ENCODE data around the gene INS.
"Not testable (repeated sequence)": the region's sequence is repeated elsewhere in the genome, so short reads cannot be mapped to it uniquely, and the experiment has no call there.

Gene INS

DNA sequence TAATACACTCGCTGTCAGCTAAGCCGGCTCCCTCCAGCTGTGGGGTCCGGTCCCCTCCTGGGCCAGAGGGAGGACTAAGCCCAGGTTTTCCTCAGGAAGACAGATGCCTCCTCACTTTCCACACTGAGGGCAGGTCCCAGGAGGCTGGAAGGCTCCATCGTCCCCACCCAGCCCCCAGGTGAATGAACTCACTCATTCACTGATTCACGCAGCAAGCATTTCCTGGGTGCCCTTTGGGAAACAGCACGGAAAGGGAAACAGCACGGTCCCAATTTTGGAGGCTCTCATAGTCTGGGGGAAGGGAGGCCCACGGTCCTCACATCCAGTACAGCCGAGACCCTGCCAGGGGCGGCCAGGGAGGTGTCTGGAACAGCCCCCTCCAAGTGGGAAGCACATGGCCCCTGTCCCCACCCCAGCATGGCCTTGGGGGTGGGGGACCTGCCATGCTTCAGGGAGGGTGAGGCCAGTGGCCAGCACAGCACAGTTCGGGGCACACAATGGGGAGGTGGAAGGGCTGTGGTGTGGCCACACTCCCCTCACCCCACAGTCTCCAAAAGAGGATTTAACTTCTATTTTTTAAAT, 19.9 kb upstream of the INS start:
- no peak for DNase-seq (ENCODE audit: low read depth)

DNA sequence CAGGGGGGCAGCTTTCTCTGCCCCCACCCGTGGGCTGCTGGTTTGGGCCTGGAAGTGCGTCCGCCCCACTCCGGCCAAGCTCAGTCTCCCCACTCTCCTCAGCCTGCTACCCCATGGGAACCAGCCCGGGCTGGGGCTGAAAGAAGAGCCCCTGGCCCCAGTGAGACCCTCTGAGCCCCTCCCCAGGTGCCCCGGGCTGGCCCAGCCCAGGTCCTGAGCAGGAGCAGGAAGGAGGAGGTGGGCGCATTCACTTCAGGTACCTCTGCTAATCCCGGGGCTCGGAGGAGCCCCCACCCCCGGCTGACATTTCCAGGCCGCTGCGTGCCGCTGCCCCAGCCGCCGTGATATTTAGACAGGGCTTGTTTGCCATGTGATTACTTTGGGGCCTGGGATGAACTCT, 19.3 kb upstream of the INS start:
- no peak for DNase-seq (ENCODE audit: low read depth)

DNA sequence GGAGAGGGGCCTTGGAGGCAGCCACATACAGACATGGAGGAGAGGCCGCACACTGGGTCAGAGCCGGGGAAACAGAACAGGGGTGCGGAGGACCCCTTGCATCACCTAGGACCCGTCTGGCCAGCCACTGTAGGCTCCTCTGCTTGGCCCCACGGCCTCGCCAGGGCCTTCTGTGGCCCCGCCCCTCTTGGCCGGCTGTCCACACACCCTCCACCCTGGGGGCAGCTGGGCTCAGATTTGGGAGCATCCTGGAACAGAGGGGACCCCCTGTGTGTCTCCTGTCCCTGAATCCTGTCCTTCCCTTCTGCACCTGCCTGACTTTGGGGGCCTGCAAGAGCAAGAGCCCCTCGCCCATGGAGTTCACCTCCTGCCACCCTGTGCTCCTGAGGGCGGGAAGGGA, 18.5 kb upstream of the INS start:
- DNase-seq (ENCODE audit: low read depth) = no peak

DNA sequence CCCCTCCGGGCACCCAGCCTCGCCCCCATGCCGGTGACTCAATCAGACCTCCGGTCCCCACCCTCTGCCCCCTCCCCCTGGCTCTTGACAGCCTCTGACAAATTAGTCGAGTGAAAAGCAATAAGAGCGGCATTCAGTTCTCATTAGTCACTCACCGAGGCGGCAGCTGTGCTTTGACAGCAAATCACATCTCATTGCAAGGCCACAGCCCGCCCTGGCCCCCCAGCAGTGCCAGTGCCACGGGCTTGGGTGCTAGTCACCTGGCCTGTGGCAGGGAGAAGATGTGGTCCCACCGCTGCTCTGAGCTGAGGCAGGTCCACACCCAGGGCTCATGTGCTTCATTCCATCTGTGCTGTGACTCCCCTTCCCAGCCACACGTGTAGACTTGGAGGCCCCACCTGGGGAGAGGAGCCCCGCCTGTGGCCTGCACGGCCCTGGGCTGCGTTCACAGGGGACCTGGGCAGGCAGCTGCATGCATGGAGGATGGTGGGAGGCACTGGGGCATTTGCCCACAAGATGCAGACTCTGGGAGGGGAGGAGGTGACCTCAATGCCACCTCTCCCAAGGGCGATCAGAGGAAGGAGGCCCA, 18.0 kb upstream of the INS start:
- no peak for DNase-seq (ENCODE audit: low read depth)

DNA sequence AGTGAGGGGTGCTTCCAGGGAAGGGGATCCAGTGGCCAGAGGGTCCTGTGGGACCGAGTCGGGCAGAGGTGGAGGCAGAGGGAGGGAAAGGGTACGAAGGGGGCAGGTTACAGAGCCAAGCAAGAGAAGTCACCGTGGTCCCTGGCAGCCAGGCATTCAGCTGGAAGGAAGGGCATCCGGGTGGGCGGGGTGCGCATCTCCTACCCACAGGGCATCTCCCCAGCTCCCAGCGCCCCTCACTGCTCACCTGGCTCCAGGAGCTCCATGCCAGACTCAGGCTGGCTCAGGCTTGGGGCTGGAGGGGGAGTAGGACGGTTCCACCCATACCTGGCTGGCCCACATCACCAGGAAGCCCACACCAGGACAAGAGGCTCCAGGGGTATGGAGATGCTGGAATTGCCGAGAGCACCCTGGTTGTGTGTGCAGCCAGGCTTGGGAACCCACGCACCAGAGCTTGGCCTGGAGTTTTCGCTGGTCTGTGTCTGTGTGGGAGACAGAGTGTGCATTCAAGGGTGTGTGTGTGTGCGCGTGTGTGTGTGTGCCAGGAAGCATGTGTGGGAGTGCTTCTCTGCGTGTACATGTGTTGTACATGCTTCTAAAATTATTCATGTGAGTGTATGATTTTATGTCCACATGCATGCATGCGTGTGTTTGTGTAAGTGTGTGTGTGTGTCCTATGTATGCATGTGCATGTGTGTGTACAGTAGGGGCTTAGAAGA, 17.2 kb upstream of the INS start:
- DNase-seq (ENCODE audit: low read depth) = not testable (repeated sequence)

- DNase-seq (ENCODE audit: low read depth) = no peak
Observed at GRCh38 chr11:2177076-2177475, 16.1 kb upstream of the INS start.

- no peak for DNase-seq (ENCODE audit: low read depth)
Observed at GRCh38 chr11:2176389-2176900, 15.4 kb upstream of the INS start.

DNA sequence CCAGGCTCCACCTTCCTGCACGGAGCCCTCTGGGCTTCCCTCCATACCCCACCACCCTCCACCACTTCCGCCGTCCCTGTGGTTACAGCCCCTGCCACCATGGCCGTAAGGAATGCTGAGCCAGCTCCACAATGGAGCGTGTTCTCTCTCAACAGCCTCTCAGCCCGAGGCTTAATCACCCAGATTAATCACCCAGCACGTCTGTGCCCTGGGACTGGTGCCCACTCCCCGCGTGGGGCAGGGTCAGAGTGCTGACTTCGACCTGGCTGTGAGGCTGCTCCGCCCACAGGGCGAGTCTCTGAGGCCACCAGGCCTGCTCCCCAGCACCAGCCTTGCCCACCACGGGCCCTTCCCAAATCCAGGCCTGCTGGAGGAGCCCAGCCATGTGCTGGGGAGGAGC, 14.7 kb upstream of the INS start:
- DNase-seq (ENCODE audit: low read depth) = no peak

DNA sequence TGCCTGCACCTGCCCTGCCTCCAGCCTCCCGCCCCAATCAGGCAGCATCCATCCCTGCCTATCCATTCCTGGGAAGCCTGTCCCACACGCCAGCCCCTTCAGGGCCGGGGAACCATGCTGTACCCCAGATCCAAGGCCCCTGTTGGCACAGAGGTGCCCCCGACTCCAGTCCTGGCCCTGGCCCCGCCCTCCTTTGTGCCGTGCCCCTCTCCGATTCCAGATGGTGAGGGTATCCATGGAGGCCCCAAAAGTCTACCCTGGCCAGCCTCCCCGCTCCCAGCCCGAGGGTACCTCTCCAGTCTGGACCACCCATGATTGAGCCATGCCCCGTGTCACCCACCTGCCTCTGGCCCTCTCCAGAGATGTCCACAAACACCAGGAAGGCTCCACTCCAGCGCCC, 13.4 kb upstream of the INS start:
- no peak for DNase-seq (ENCODE audit: low read depth)

DNA sequence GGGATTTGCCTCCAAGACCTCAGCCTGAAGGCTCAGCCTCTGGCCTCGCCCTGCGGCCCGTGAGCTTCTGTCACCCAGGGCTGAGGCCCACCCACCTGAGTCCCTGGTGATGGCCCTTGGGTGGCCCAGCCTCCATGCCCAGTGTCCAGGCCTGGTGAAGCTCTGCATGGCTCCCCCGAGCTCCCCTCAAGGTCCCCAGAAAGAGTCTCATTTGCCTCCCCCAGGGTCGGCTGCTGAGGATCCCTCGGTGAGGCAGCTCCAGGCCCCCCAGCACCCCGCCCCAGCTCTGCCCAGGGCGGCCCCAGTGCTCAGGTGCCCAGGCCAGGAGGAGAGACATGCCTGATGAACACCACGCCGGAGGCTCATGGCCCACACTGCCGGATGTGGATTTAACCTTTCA, 12.8 kb upstream of the INS start:
- no peak for DNase-seq (ENCODE audit: low read depth)

DNA sequence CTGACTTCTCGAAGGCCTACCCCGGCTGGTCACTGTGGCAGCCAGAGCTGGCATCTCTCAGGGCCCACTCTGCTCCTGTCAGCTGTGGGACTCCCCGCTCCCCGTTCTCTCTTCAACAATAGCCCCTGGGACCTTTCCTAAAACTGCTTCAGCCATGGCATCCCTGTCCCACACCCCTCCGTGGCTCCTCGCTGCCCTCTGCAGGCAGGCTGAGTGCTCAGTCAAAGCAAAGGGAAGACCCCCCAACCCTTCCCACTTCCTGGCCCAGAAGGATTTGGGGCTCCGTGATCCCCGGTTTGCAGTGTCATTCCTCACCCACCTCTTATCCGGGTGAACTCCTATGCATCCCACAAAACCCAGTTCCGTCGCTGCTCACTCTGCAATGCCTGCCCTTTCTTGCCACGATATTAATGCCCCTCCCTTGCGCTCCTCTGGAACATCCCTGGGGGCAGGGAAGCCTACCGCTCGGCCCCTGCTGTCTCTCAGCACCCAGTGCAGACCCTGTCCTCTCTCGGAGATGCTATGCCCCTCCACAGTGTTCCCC, 12.2 kb upstream of the INS start:
- DNase-seq (ENCODE audit: low read depth) = no peak

GRCh38 chr11:2172676-2173075, 11.7 kb upstream of the INS start:
- no peak for DNase-seq (ENCODE audit: low read depth)

GRCh38 chr11:2171591-2172003, 10.6 kb upstream of the INS start, which contains the start of gene TH:
Gene TH (minus strand): TSS chr11:2171815. CDS start chr11:2171786, 29 bp downstream.
- DNase-seq (ENCODE audit: low read depth) = no peak

DNA sequence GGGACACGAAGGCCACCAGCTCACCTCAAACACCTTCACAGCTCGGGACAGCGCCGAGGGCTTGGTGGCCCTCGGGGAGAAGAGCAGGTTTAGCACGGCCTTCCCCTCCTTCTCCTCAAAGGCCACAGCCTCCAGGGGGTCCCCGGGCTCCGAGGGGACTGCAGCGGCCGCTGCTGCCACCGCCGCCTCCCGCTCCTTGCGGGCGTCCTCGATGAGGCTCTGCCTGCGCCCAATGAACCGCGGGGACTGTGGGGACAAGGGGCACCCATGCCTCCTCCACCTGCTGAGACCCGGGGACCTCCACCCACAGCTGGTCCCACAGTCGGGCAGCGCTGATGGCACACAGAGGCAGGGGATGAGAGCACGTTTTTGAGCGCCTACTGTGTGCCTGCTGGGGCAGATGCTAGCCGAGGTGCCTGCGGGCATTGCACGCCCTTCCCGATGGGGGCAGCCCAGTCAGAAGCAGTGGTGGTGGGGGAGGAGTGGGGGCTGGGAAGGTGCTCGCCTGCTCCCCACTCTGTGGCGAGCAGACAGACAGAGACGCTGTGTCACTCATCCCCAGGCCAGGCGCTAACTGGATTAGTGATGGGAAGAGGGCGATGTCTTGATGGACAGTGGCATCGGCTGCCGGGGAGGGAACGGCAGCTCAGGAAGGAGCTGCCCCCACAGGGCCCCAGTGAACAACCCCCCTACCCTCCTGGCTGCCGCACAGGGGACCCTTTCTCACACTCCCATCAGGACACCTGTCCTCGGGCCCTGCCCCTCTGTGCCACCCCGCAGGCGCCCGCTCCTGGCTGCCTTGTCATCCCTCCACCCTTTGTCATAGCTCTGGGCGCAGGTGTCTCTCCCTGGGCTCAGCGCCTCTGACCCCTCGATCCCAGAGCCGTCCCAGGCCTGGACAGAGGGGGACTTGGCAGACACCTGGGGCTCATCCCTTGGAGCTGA, 8.9 kb upstream of the INS start:
- no peak for DNase-seq (ENCODE audit: low read depth)

GRCh38 chr11:2169005-2169378, 8.0 kb upstream of the INS start:
- no peak for DNase-seq (ENCODE audit: low read depth)

DNA sequence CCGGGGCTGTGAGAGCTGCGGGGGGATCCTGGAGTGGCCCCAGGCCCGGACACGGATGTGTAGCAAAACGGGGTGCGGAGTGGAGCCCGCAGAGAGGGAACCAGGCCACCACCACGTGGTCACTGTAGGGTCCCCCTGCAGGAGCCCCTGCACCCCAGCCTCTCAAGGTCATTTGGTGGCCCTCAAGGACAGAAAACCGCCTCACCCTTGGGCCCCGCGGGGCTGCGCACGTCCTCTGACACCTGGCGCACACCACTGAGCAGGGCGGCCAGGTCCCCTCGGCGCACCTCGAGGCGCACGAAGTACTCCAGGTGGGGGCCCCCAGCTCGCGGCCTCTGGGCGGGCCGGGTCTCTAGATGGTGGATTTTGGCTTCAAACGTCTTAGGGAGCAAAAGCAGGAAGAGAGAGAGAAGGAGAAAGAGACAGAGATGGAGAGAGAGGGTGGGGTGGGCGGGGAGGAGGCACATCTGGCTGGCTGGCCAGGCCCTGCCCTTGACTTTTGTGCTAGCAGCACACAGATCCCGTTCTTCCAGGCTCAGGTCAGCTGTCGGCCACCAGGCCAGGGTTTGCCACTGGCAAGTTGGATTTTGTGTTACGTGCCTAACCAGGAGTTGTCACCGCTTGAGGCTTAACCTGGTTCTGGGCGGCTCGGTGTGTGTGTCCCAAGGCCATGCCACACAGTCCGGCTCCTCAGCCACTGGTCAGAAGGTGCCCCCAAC, 7.4 kb upstream of the INS start:
- no peak for DNase-seq (ENCODE audit: low read depth)

DNA sequence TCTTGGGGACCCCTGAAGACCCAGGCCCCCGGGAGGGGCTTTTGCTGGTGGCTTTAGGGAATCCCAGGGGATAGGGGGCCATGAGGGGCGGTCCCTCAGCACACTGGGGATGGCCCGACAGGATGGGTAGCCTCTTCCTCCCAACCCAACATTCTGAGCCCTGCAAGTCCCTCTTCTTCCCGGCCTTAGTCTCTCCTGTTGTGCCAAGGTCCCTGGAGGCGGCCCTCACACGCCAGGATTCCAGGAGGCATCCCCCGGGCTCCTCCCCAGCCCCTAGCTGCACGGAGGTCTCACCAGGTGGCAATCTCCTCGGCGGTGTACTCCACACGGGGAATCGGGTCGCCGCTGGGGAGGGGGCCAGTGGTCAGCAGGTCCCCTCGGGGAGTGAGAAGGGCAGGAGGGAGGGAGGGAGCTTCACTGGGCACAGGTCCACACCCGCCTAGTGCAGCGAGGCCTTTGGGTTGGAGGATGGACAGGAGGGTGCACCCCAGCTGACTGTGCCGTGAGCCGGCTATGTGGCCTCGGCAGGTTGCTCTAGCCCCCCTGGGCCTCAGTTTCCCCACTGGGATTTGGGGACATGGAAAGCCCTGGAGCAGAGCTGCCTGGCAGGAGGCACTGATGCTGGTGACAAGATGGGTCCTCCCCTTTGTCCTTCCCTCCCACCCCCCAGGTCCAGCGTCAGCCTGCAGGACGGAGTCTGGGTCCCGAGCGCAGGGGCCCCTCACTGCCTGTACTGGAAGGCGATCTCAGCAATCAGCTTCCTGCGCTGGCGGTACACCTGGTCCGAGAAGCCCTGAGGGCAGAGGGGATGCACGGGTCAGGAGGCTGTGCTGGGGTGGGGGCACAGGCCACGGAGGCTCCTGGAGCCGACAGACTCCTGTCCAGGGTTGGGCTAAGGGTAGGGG, 6.4 kb upstream of the INS start:
- DNase-seq (ENCODE audit: low read depth) = no peak

- DNase-seq (ENCODE audit: low read depth) = no peak
Observed at GRCh38 chr11:2166091-2166851, 5.3 kb upstream of the INS start.

- no peak for DNase-seq (ENCODE audit: low read depth)
Observed at GRCh38 chr11:2165571-2165970, 4.6 kb upstream of the INS start.

All from stimulated activated CD4-positive, alpha-beta T cell treated with anti-CD3 and anti-CD28 coated beads, Interleukin-2, amount 100 ng/mL, for 4 hours (primary cell).